Subcutaneous adipose tissue (tissue), 4 donors: Measurements from ENCODE around the gene PLAAT5. TPM values are rescaled to one million over a fixed set of nuclear protein-coding genes. Genes with fewer than 3 reads are reported as not detected.

ENCODE experiments used
- CTCF ChIP-seq: fragments of 450-650 bp; IDR thresholded peaks from one replicate; pipeline ENCODE4 v1.5.1; 2016; ENCODE audit warnings: low read depth, mild to moderate bottlenecking, control low read depth, antibody characterized with exemption, moderate library complexity
- total RNA-seq, 4 donors: library from RNA; depleted of rRNA; stranded (reverse); fragments of >200 nt; gene quantifications; one replicate each; pipeline ENCODE4 v1.1.0, GENCODE V29; 2016

Gene PLAAT5
- total RNA-seq, 4 donors from 2014 or later = 38.2 to 59.5 (median 42.9) TPM

GRCh38 chr11:63532799-63533475 is 42.0 kb upstream of the PLAAT5 start:
- TF ChIP-seq CTCF = no peak

- TF ChIP-seq CTCF = no peak
These were observed 41.1 kb upstream of the PLAAT5 start for GRCh38 chr11:63532117-63532516.

- TF ChIP-seq CTCF = no peak
These were observed 39.1 kb upstream of the PLAAT5 start for GRCh38 chr11:63530021-63530420.

- no peak for TF ChIP-seq CTCF
These were observed 36.7 kb upstream of the PLAAT5 start for GRCh38 chr11:63527667-63528066.

GRCh38 chr11:63523151-63523550 is 32.2 kb upstream of the PLAAT5 start:
- no peak for TF ChIP-seq CTCF

GRCh38 chr11:63521896-63522295 is 30.9 kb upstream of the PLAAT5 start:
- TF ChIP-seq CTCF = no peak

GRCh38 chr11:63520606-63521170 is 29.7 kb upstream of the PLAAT5 start:
- TF ChIP-seq CTCF = no peak
